GM19438 (cell line): Measurements from ENCODE around the gene NTM.

Source experiments
- ATAC-seq: cut with Tn5 transposase; IDR thresholded peaks from one replicate; pipeline ENCODE4 v1.9.1; 2021; ENCODE audit warnings: low read depth; ENCODE audit not compliant: unreplicated experiment

The NTM gene

GRCh38 chr11:131969261-131969660 is 598.8 kb downstream of the NTM start:
- no peak for ATAC-seq

- ATAC-seq = no peak
Measured at GRCh38 chr11:131973061-131973460, 602.6 kb downstream of the NTM start.

GRCh38 chr11:131975619-131976018 is 605.2 kb downstream of the NTM start:
- ATAC-seq = no peak

- ATAC-seq = no peak
Measured at GRCh38 chr11:131976021-131976420, 605.6 kb downstream of the NTM start.

- no peak for ATAC-seq
Measured at GRCh38 chr11:131977231-131977630, 606.8 kb downstream of the NTM start.

GRCh38 chr11:131977854-131978253 is 607.4 kb downstream of the NTM start:
- no peak for ATAC-seq

- no peak for ATAC-seq
Measured at GRCh38 chr11:131978351-131978750, 607.9 kb downstream of the NTM start.

GRCh38 chr11:131979364-131979763 is 608.9 kb downstream of the NTM start:
- no peak for ATAC-seq

- no peak for ATAC-seq
Measured at GRCh38 chr11:131980199-131980598, 609.8 kb downstream of the NTM start.

- ATAC-seq = no peak
Measured at GRCh38 chr11:131980888-131981668, 610.7 kb downstream of the NTM start.

GRCh38 chr11:131982154-131982553 is 611.7 kb downstream of the NTM start:
- ATAC-seq = no peak

- ATAC-seq = no peak
Measured at GRCh38 chr11:131985846-131986301, 615.5 kb downstream of the NTM start.

GRCh38 chr11:131987703-131988102 is 617.3 kb downstream of the NTM start:
- ATAC-seq = no peak

GRCh38 chr11:131991606-131992005 is 621.2 kb downstream of the NTM start:
- no peak for ATAC-seq

- no peak for ATAC-seq
Measured at GRCh38 chr11:131993246-131993645, 622.8 kb downstream of the NTM start.

GRCh38 chr11:131998020-131998419 is 627.6 kb downstream of the NTM start:
- no peak for ATAC-seq

GRCh38 chr11:131999084-131999483 is 628.7 kb downstream of the NTM start:
- ATAC-seq = no peak

GRCh38 chr11:131999955-132000354 is 629.5 kb downstream of the NTM start:
- ATAC-seq = no peak

GRCh38 chr11:132005887-132006286 is 635.5 kb downstream of the NTM start:
- no peak for ATAC-seq

- no peak for ATAC-seq
Measured at GRCh38 chr11:132006884-132007580, 636.6 kb downstream of the NTM start.

GRCh38 chr11:132008226-132008625 is 637.8 kb downstream of the NTM start:
- no peak for ATAC-seq

- no peak for ATAC-seq
Measured at GRCh38 chr11:132008872-132009271, 638.5 kb downstream of the NTM start.
